GM21381 (cell line): ENCODE results near the gene MRPL16.

Experiments
- ATAC-seq: cut with Tn5 transposase; IDR thresholded peaks from one replicate; pipeline ENCODE4 v1.9.1; 2021; ENCODE audit warnings: mild to moderate bottlenecking, moderate library complexity; ENCODE audit not compliant: unreplicated experiment

MRPL16 gene

GRCh38 chr11:59776210-59777066, 34.1 kb downstream of the MRPL16 start:
- no peak for ATAC-seq

- no peak for ATAC-seq
These were observed 37.5 kb downstream of the MRPL16 start for GRCh38 chr11:59773083-59773440.

- no peak for ATAC-seq
These were observed 39.0 kb downstream of the MRPL16 start for GRCh38 chr11:59771605-59772004.

GRCh38 chr11:59770869-59771268, 39.7 kb downstream of the MRPL16 start:
- no peak for ATAC-seq

- no peak for ATAC-seq
These were observed 40.3 kb downstream of the MRPL16 start for GRCh38 chr11:59770319-59770718.

GRCh38 chr11:59769828-59770227, 40.8 kb downstream of the MRPL16 start:
- ATAC-seq = no peak

- no peak for ATAC-seq
These were observed 41.5 kb downstream of the MRPL16 start for GRCh38 chr11:59769111-59769510.

- no peak for ATAC-seq
These were observed 43.4 kb downstream of the MRPL16 start for GRCh38 chr11:59767225-59767611.

- ATAC-seq = no peak
These were observed 43.9 kb downstream of the MRPL16 start for GRCh38 chr11:59766542-59767224.

- no peak for ATAC-seq
These were observed 45.4 kb downstream of the MRPL16 start for GRCh38 chr11:59765068-59765735.

GRCh38 chr11:59761993-59762392, 48.6 kb downstream of the MRPL16 start:
- no peak for ATAC-seq

- ATAC-seq = no peak
These were observed 49.8 kb downstream of the MRPL16 start for GRCh38 chr11:59760771-59761170.

- no peak for ATAC-seq
These were observed 50.7 kb downstream of the MRPL16 start for GRCh38 chr11:59759900-59760299.

GRCh38 chr11:59758401-59759037, 52.1 kb downstream of the MRPL16 start:
- ATAC-seq = no peak

GRCh38 chr11:59756845-59757244, 53.7 kb downstream of the MRPL16 start:
- no peak for ATAC-seq

GRCh38 chr11:59756558-59756840, 54.1 kb downstream of the MRPL16 start:
- ATAC-seq = no peak
